HL-60 (cell line): ENCODE measurements around the gene CORIN.

ENCODE experiments used
- CTCF ChIP-seq: IDR thresholded peaks from one replicate; pipeline ENCODE4 v1.5.1; 2011; ENCODE audit warnings: low read length, control low read depth, inconsistent platforms; ENCODE audit not compliant: insufficient read depth
- GABPA ChIP-seq: IDR thresholded peaks from 2 replicates; pipeline ENCODE4 v1.6.1; 2012; ENCODE audit warnings: low read depth
- POLR2AphosphoS5 ChIP-seq: IDR thresholded peaks from 2 replicates; pipeline ENCODE4 v1.6.1; 2012; ENCODE audit warnings: low read depth
- REST ChIP-seq: IDR thresholded peaks from 2 replicates; pipeline ENCODE4 v1.6.1; 2012; ENCODE audit warnings: low read depth; ENCODE audit not compliant: insufficient replicate concordance
- SPI1 ChIP-seq: IDR thresholded peaks from 2 replicates; pipeline ENCODE4 v1.6.1; 2012; ENCODE audit warnings: low read depth, mild to moderate bottlenecking, borderline replicate concordance

GRCh38 chr4:47692691-47693090 lies 145.2 kb downstream of the CORIN start:
- TF ChIP-seq CTCF (no peak), REST (no peak), GABPA (no peak), POLR2AphosphoS5 (no peak), SPI1 (no peak)
